ENCODE measurements around the gene MELK.

MELK gene

DNA sequence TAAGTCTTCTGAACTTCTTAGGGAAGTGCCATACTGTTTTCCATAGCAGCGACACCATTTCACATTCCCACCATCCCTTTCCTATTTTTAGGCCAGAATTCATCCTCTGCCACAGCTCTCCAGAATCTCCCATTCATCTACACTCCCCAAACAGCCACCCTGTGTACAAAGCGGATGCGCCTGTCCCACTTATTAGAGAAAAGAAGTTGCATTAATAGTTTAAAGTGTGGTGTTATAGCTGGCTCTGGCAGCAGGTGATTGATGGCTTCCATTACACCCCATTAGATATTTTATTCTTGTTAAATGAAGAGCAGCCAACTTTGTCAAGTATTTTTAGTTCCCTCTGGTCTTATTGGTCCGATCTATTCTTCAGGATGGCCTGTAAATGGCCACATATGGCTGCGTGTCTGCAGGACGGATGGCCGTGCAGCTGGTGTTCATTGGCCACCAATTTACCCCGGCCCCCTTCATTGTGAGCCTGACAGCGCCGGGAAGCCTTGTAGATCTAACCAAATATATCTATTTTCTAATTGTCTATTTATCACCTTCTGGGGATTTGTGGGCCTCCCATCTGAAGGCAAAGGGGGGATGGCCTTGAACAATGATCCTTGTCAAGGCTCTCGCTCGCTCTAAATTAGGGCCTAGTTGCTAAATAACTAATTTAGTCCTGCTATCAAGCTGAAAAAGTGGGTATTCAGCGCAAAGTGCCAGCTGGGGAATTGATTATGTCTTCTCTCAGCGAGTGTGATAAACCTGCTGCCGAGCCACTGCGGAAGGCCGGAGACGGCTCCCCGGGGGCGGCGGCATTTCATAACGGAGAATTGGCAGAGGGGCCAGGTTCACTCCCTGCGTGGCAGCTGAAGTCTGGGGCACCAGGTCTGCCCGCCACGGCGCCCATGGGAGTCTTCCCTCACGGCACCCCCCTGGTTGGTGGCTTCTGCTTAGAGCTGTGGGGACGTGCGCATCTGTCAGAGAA, 141.1 kb downstream of the MELK start:
- DNase-seq (no peak), ATAC-seq (replicated peaks) (no peak)
- Mint-ChIP-seq H3K4me3 (no peak overlapping the region), H3K36me3 (ENCODE audit: insufficient read depth) (no peaks in the 10 kb centered on the region), H3K27ac (no peak overlapping the region), H3K9me3 (peaks cover 2 to 7% of the 10 kb centered on the region in 2 donors), H3K27me3 (peaks cover 18 to 33% of the 10 kb centered on the region in 2 donors), H3K4me1 (ENCODE audit: low read depth in 2 of 2) (no peaks in the 10 kb centered on the region)

DNA sequence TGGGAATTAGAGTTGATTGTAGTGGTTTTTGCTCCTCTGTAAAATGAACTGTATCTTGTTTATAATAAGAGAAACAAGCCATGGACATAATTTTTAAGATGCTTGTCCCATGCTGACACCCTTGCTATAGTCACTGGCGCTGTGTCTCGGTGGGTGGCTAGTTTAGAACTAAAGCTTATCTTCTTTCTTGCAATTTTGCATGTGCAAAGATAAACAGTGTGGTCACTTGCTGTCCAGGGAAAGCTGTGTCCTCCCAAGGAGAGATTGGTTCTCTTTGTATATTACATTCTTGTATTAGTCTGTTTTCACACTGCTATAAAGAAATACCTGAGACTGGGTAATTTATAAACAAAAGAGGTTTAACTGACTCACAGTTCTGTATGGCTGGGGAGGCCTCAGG, 143.8 kb downstream of the MELK start:
- ATAC-seq (replicated peaks): no peak

DNA sequence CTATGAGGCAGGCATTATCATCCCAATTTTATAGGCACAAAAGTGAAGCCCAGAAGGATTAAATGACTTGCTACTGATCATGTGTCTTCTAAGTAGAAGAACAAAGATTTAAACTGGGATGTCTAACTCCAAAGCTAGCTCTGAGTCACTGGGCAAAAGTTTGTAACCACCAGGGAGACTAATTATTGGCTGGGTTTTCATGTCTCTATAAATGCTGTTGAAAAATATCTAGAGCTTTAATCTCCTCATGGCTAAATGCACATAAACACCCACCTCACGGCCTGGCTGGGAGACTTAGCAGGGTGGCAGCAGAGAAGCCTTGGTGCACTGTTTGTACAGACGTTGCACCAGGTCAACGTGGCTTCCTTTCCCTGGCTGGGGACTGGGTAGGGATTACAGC, 144.6 kb downstream of the MELK start:
- H3K27me3 Mint-ChIP-seq: peaks cover 19 to 42% of the 10 kb centered on the region in 2 donors
- no peak overlapping the region for H3K27ac Mint-ChIP-seq

More for the DNA sequence above, 143.8 kb downstream of the MELK start:
- no peak for DNase-seq
- Mint-ChIP-seq H3K27ac (no peak overlapping the region), H3K36me3 (ENCODE audit: insufficient read depth) (no peaks in the 10 kb centered on the region), H3K27me3 (peaks cover 19 to 42% of the 10 kb centered on the region in 2 donors), H3K4me1 (ENCODE audit: low read depth in 2 of 2) (no peaks in the 10 kb centered on the region), H3K4me3 (no peak overlapping the region), H3K9me3 (peaks cover 2 to 7% of the 10 kb centered on the region in 2 donors)

DNA sequence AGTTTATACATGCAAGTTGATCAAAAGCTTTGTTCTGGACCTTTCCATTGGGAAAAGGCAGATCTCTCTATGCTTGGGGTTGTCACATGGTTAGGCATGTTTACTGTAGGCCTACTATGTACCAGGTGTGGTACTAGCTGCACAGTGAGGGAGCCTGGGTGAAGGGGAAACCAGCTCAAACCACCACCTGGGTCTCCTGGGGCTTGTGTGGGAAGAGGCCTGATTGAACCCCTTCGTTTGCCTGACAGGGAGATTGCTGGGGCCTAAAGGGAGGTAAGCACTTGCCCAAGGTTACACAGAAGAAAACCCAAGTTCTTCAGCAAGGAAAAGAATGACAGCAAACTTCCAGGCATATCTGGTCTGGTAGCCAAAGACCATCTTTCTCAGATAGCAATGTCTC, 145.9 kb downstream of the MELK start:
- no peaks in the 10 kb centered on the region for H3K36me3 Mint-ChIP-seq (ENCODE audit: insufficient read depth)

More for the DNA sequence above, 144.6 kb downstream of the MELK start:
- Mint-ChIP-seq H3K9me3 (peaks cover 2 to 7% of the 10 kb centered on the region in 2 donors), H3K4me3 (no peak overlapping the region), H3K4me1 (ENCODE audit: low read depth in 2 of 2) (no peaks in the 10 kb centered on the region), H3K36me3 (ENCODE audit: insufficient read depth) (no peaks in the 10 kb centered on the region)
- DNase-seq (no peak), ATAC-seq (replicated peaks) (no peak)

DNA sequence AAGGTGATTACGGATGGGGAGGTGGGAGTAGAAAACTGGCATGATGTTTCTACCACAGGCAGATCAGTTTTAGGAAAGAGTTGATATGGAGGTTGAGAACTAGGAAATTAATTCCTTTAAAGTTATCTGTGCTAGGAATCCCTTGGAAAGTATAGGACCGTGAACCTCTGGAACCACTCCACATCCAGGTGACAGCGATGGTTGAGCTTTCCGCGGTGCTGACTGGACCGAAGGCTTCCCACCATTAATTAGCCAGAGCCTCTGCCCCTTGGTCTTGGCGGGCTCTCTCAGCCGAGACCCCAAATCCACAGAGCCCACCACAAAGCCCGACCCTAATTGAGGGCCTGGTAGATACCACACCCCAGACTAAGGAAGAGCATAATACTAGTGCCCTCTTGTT, 147.3 kb downstream of the MELK start:
- Mint-ChIP-seq H3K4me1 (ENCODE audit: low read depth in 2 of 2) (no peaks in the 10 kb centered on the region), H3K4me3 (no peak overlapping the region), H3K27me3 (peaks cover 21 to 35% of the 10 kb centered on the region in 2 donors), H3K9me3 (no peaks in the 10 kb centered on the region), H3K27ac (no peak overlapping the region), H3K36me3 (ENCODE audit: insufficient read depth) (no peaks in the 10 kb centered on the region)
- DNase-seq: no peak
- ATAC-seq (replicated peaks): no peak

More for the DNA sequence above, 145.9 kb downstream of the MELK start:
- Mint-ChIP-seq H3K4me3 (no peak overlapping the region), H3K27ac (no peak overlapping the region), H3K27me3 (peaks cover 27 to 39% of the 10 kb centered on the region in 2 donors), H3K4me1 (ENCODE audit: low read depth in 2 of 2) (no peaks in the 10 kb centered on the region), H3K9me3 (peaks cover 0 to 2% of the 10 kb centered on the region in 2 donors)
- no peak for ATAC-seq (replicated peaks)
- DNase-seq: no peak

DNA sequence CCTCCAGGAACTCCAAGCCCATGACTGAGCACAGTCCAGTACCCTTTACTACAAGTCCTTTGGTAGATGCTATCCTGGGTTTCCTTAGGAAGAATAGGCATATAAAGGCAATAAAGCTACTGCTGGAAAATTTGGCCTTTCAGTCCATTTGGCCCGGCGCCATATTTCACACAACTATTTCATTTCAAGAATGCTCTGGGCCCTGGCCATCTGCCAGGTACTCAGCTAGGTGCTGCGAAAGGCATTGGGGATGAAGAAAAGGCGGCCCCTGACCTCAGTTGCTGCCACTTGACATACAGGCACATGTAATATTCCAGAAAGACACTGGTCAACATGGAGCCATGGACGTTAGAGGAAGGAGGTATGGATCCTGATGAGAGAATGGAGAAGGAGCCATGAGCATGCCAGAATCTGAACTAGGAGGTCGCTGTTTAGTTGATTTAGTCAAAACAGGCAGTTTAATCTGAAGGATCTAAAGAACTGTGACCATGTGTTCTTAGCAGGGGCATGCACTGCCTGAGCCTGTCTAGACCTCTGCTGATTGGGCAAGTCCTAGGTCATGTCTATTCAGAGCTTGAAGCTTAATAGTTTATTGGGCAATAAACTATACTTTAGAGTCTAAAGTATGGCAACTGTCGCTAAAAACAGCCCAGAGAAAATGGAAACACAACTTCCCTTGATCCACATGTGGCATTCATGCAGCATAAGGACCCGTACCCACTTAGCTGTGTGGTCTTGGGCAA, 149.3 kb downstream of the MELK start:
- H3K27ac Mint-ChIP-seq: no peak overlapping the region
- no peak overlapping the region for H3K4me3 Mint-ChIP-seq
- no peaks in the 10 kb centered on the region for H3K36me3 Mint-ChIP-seq (ENCODE audit: insufficient read depth)
- DNase-seq: no peak
- ATAC-seq (replicated peaks): no peak
- peaks cover 21 to 31% of the 10 kb centered on the region in 2 donors for H3K27me3 Mint-ChIP-seq
- no peaks in the 10 kb centered on the region for H3K9me3 Mint-ChIP-seq
- H3K4me1 Mint-ChIP-seq (ENCODE audit: low read depth in 2 of 2): no peaks in the 10 kb centered on the region

DNA sequence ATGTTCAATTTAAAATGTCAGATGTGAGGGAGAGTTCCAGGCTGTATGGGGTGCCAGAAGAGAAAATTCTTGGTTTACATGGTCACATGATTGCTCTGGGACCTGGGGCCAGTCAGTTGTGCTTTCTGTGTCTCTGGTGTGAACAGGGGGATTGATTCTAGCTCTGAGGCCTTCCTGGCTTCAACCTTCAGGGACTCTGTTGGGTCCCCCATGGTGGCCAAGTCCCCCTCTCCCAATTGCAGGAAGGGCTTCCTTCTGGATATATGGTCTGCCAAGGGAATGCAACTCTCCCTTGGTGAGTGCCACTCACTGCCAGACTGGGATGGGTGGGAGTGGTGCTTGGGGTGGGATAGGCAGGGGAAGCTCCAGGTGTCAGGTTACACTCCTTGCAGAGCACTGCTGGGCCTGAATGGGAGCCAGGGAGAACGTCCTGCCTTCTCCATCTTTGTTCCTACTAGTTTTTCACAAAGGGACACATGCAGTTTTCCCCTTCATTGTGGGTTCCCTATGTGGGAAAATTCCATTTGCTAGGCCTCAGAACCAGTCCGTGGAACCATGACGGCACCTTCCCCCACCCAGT, 153.2 kb downstream of the MELK start:
- ATAC-seq (replicated peaks) (no peak), DNase-seq (no peak)
- Mint-ChIP-seq H3K4me1 (ENCODE audit: low read depth in 2 of 2) (no peaks in the 10 kb centered on the region), H3K27ac (no peak overlapping the region), H3K9me3 (no peaks in the 10 kb centered on the region), H3K27me3 (peaks cover 8 to 12% of the 10 kb centered on the region in 2 donors), H3K4me3 (no peak overlapping the region), H3K36me3 (ENCODE audit: insufficient read depth) (peaks cover 3% of the 10 kb centered on the region)

All from effector memory CD8-positive, alpha-beta T cell (primary cell).